NCI-H2171 (cell line): Measurements from ENCODE around the gene PHF2.
A peak's percentile ranks its signal among the peaks of the same experiment; 100 is the strongest.

Source experiments
- DNase-seq: peaks from one replicate; lab custom pipeline; 2025; lab: John Stamatoyannopoulos, UW

Gene PHF2

DNA sequence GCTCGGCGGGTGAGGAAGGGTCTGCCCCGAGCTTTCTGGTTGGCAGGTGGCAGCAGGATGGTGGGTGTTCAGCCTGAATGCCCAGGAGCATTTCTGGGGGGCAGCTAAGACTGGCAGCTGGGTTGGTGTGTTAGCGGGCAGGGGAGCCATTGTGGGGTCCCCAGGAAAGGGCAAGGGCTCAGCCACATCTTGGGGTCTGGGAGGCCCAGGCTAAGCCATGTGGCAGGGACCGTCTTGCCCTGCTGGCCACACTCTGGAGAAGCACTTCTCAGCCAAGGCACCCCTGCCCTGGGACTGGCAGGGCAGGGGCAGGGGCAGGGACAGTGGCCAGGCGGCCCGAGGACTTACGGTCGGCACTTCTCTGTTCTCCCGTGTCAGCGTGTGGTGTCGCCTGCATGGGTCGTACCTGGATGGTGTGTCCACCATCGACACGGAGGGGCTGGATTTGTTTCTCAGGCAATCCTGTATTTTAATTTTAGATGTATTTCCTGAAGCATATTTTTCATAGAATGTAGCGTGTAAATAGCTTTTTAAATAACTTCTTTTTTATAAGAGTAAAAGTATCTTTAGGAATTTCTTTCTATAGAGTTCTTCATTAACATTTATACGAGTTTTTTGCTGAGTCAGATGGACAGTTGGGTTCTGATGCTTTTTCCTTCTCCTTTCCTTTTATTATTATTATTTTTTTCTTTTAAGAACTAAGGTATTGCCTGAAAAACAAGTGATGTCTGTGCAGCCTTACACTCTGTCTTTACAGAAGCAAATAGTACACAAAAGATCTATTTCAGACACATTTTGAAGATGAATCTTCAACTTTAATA, 102.0 kb downstream of the PHF2 start:
- DNase-seq = no peak

DNA sequence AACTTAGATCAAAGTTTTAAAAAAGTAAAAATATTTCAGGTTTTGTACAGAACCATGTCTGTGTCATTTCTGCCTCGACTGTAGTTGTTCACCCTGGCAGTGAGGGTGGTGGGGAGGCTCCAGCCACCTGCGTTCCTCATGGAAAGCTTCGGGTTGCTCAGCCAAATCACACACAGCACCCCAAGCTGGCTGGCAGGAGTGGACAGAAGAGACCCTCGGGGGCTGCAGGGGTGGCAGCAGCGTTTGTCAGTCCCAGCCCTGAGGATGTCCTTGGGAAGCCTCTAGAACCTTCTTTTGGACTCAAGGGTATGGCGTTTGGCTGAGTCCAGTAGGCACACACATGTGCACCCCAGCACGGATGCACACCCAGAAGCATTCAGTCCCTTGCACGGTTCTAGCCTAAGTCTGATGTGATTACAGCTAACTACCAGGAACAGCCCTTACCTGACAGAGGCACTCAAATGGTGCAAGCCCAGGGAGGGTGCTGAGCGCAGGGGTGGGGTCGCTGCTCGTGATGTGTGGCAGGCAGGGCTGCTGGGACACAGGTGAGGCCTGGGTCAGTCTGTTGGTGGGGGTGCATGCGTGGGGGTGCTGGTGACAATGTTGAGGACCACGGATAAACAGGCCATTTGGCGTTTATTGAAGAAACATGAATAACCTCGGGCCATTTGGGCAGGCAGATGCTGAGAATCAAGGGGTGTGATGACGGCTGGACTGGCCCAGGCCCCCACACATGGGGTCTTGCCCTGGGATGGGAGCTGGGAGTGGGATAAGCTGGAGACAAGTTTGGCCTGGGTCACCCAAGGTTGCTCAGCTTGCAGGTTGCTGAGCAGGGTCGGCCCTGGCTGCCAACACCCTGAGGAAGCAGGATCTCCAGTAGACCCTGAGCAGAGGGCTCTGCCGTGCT, 103.4 kb downstream of the PHF2 start:
- DNase-seq = no peak

DNA sequence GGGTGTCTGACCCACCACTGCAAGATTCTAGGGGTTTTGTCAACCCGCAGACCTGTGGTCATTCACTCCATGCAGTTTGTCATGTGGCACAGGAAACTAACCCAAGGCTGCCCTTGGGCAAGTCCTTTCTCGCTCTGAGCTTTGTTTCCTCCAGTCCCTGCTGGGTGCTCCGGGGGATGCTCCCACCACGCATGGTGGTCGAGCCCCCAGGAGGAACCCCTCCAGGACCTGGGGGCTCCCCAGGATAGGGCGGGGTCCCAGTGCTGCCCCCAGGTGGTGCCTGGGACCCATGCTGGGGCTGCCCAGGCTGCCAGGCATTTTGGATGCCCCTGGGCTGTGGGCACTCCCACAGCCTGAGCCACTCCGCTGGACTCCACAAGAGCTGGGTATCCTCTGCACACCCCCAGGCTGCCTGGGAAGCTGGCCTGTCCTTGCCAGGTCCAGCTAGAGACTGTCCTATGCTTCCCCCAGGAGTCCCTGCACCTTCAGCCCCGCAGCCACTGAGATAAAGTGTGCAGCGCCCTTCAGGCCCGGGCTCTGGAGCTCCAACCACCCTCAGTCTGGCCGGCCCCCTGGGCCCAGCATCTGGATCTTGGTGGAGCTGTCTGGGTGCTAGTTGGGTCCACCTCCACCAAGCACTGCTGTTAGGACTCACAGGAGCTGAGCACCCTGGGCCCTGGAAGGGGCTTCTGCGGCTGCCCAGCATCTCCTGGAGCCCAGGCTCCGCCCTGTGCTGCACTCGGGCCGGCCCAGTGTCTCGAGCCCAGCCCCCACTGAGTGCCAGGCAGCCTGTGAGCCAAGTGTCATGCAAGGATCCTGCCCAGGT, 104.3 kb downstream of the PHF2 start:
- DNase-seq = no peak

DNA sequence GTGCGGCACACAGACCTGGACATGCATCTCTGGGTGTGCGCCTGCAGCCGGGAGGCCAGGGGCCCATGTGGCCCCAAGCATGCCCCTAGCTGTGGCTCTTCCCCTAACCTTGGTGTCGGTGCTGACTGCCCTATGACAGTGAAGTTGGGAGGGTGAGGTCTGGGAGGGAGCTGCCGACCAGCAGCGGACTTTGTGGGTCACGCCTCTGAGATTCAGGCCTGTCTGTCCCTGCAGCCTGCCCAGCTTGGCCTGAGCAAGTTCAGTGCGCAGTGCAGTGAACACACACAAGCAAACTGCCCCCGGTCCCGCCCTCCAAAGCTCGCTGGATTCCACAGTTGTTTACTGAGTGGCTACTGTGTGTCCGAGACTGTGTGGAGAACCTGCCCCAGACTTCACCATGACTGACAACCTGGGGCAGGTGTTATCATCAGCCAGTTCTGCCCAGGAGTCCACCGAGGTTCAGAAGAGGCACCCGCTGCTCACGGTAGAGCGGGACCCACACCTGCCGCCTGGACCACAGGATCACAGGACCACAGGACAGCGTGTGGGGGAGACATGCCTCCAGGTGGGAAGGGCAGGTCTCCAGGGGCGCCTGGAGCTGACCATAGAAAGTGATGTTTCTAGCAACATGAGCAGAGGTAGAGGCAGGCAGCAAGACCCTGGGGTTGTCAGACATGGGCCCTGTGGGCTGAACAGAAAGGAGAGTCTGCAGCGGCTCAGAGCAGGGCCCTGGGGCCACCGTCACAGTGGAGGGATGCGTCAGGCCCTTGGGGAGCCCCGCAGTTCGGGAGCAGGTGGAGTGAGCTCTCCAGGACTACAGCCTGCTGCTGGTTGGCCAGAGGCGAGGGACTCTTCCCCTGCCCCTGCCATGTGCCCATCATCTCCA, 105.1 kb downstream of the PHF2 start:
- no peak for DNase-seq

DNA sequence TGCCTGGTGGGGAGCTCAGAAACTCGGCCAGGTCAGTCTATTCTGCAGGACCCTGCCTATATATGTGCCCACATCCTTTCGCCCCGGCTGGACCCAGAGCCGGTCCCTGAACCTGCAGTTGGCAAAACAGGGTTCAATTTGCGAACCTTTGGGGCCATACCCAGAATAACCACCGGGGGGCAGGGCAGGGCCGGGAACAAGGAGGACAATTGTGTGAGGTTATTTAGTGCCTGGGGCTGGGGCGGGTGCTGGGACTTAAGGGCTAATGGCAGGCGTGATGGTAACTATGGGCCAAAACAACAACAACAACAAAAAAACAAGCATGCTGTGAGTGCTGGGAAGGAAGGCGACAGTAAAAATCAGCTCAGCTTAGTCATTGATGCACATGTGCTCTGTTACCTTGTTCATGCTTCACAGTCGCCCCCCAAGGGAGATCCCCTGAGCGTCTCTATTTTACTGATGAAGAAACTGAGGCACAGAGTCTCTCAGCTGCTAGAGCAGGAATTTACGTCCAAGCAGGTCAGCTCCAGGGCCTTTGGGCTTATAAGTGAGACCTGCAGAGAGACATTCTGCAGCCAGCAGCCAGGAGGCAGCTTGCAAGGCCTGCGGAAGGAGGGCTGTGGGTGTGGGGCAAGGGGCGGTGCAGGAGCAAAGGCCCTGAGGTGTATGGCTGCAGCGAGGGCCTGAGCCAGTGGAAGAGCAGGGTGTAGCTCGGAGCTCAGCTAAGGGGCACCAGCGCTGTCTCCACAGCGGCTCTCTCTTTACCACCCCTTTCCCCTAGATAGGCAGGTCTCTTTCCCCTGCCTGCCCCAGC, 106.0 kb downstream of the PHF2 start:
- peak; percentile 11 for DNase-seq

DNA sequence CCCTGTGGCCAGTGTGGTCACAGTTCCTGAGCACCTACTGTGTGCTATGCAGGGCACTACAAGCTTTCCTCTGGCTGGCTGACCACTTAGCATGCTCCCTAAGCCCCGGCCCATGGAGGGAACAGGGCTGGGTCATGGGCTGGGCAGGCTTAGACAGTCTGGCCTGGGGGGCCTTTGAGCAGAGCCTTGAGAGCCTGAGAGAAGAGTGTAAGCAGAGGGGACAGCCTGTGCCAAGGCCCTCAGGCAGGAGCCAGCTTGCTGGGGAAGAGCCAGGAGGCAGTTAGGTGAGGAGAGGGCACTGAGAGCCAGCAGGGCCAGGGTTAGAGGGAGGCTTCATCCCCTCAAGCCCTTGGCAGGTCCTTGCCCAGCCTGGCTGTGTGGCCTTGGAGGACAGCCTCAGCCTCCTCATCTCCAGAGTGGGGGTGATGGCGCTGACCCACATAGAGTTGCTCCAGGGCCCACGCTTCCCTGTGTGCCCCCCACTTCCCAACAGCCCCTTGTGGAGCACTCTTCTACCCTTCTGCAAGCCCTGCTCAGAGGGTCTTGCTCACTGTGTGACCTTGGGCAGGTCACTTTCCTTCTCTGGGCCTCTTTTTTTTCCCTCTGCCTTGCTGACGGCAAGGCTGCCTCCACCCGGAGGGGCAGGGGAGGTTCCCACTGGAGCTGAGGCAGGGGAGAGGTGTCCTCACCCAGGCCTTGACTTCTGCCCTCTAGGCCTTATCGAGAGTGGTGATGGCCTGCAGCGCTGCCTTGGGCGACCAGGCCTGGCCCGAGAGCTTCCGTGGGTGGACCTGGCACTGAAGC, 107.1 kb downstream of the PHF2 start:
- DNase-seq = no peak

DNA sequence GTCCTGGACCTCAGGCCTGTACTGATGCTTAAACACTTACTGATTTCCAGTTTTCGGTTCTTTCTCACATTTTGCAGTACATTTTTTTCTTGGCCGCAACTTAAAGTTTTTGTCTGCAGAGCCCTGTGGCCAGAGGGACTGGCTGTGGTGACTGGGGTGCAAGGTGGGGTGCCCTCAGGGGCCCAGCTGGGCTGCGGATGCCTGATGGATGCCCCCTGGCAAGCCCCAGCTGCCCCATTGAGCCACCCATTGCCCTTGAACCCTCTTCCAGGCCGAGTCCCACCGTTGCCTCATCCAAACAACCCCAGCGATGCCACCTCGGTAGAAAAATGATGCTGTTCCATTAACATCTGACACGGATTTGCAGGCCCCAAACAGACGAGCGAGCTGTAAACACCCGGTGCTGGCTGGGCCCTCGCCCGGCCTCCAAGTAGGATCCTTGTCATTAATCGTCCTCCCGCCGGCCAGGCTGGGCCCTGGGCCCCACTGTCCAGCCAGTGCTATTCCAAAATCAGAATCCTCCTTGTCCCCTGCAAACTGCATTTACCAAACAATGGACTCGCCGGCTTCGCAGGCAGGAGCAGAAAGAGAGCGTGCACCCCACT, 107.9 kb downstream of the PHF2 start:
- no peak for DNase-seq

DNA sequence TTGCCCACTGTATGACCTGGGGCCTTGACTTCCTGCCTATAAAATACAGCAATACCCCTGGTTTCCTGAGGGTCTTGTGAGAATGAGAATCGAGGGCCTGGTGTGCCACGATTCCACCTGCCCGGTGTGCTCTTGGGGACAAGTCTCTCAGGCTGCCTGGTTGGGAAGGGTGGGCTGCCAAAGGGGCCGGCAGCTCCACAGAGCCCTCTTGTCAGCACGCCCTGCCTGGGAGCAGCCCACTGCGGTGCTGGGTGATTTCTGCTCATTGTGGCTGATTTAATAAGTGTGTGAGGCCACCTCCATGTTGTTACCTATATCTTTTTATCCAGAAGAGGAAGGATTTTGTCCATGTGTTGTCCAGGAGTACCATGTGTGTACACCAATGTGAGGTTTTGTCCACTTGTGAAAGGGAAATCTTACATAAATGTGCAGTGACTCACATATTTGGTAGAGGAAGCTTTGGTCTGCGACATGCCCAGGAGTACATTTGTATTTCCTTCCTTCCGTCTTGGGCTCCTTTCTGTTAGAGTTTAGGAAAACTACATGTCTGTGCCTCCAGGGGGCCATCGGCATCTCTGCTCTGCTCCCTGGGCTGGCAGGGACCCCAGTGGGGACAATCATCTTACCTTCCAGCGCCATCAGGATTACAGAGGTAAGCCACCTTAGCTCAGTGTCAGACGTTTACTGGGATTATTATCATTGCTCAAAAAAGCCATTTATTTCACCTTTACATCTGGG, 108.6 kb downstream of the PHF2 start:
- no peak for DNase-seq

DNA sequence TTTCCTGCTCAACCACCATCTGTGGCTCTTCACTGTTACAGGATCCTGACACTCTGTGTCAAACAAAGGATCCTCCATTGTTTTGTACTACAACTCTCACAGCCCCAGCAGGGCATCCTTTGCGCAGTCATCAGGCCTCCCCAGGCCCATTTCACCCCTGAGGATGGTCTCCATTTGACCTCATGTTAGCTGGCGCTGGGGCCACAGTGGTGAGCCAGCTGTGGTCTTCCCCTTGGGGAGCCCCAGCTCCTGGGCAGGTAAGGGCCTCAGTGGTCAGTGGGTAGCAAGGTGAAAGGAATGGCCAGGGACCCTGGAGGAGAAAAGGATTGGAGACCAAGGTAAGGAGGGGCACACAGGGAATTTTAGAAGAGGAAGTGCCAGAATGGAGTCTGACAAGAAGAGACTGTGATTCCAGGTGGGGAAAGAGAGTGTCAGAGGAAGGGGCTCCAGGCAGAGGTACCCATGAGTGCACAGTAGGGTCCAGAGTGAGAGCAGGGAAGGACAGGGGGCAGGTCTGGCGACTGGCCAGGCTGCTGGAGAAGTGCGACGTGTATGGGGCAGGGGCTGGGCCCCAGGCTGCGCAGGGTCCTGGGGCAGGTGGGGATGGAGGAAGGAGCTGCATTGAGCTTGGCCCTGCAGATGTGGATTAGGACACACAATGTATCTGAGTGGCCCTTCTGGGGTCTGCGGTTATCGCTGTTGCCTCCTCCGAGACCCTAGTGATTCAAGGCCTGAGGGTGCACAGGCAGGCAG, 109.9 kb downstream of the PHF2 start:
- no peak for DNase-seq

DNA sequence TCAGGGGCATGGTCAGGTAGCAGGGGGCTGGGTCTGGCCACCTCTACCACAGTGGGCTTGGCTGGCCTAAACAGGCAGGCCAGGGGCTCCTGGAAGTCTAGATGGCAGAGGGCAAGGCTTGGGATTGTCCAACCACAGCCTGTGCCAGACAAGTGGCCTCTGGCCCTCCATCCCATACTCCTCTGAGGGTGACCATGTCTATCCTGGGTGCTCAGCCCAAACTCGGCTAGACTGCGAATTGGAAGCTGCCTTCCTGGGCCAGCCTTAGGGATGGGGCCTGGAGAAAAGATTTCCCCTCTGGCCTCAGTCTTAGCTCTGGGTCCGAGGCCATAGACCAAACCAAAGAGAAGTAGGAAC, 110.5 kb downstream of the PHF2 start:
- DNase-seq = no peak

DNA sequence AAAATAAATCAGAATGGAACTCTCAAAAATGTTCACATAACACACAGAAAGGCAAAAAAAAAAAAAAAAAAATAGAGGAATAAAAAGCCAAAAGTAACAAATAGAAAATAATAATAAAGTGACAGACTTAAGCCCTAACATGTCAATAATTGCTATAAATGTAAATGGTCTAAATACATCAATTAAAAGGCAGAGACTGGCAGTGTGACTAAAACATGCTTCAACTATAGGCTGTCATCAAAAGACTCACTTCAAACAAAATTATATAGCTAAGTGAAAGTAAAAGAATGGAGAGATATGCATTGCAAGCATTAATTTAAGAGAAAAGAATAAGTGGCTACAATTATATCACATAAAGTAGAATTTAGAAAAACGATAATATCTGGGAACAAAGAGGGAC, 114.2 kb downstream of the PHF2 start:
- no peak for DNase-seq

DNA sequence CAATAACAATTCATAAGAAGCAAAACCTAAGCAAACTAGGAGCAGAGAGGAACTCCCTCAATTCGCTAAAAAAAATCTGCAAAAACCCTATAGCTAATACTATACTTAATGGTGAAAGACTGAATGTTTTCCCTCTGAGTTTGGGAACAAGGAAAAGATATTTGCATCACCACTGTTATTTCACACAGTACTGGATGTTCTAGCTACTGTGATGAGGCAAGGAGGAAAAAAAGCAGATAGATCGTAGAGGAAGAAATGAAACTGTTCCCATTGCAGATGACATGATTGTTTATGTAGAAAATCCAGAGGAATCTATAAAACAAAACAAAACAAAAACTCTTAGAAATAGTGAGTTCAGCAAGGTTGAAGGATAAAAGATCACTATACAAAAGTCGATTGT, 116.7 kb downstream of the PHF2 start:
- DNase-seq = no peak

DNA sequence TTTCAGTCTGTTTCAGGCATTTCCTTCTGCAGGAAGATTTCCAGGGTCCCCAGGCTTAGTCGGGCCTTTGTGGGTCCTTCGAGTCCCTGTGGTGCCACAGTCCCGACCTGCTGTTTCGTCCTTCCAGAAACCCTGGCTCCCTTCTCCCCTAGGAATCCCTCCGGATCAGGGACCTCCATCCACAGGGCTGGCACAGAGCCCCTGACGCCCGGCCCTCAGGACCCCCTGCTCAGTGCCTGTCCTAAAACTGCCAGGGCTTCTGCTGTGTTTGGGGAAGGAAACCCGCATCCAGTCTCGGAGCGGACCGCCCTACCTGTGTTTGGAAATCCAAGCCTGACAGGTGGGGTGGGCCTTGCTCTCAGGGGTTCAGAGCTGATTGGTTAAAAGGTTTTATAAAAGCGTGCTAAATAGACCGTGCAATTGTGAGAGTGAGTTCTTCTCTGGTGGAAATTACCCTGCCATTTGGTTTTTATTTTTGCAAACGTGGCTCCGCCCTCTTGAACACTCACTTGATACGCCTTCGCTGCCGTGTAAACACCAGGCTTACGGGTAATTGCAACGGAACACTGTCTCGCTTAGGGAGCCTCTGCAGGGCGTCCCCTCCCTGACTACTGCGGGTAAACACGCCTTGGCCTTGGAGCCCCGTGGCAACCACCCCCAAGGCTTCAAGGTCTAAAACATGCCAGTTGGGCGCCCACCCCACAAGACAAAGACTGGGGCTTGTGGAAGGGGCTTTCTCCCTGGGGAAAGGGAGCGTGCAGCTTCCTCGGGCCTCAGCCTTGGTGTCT, 121.2 kb downstream of the PHF2 start:
- peak; percentile 45 for DNase-seq

DNA sequence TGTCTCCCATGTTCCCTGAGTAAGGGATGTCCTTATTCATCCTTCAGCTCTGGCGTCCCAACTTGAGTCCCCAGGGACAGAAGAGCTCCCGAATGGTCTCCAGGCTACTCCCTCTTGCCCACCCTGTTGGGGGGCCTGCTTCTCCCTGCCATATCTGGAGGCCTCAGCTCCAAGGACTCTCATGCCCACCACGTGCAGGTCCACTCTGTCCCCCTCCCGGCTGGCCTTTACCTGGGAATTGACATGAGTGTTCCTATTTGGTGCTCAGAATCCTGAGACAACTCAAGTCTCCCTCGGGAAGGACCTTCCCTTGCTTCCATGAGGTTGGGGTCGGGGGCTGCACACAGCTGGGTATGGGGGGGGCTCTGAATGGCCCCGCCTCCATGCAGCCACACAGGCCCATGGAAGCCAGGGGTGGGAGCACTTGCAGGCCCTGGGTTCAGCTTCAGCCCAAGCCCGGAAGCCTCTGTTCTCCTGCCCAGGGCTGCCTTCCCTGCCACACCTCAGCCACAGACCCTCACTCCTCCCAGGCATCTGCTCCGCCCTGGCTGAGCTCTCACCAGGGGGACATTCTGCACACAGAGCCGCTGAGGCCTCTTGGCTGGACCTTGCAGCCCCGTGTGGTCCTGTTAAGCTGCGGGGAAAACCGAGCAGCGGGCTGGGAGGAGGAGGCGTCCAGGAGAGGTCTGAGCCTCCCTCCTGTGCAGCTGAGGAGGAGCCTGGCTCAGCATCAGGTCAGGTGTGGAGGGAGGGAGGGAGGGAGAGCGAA, 121.9 kb downstream of the PHF2 start:
- DNase-seq = no peak

DNA sequence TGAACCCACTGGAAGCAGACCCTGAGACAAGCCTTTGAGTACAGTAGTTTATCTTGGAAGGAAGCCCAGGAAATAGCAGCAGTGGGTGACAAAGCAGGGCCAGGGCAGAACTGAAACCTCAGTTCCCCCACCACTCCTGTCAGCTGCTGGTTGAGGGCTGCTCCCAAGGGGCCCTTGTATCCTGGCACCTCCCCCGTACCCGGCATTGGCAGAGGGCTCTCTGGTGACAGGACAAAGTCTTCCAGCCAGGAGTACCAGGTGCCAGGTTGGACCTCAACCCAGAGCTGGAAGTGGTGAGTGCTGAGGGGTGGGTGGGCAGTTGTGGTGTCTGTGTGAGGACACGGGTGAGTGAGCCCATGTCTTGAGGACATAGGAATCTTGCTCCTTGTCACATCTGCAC, 123.3 kb downstream of the PHF2 start:
- no peak for DNase-seq
